Lung (tissue), 12 donors: ENCODE results near the gene DISC1. TPM values are rescaled to one million over a fixed set of nuclear protein-coding genes. Genes with fewer than 3 reads are reported as not detected.

Source experiments
- ATAC-seq: fragments of 200-7000 bp; cut with Tn5 transposase; one replicate; pipeline ENCODE4 v1.9.1; 2020; ENCODE audit warnings: moderate number of reproducible peaks; ENCODE audit not compliant: insufficient read depth, low FRiP score
- DNase-seq, 3 donors: peaks; one replicate each; pipeline ENCODE4 v3.0.0-alpha.2; 2013 to 2017
- H3K27ac ChIP-seq, 2 donors: one replicate each; pipeline ENCODE4 v1.5.1; 2013; ENCODE audit warnings: mild to moderate bottlenecking in 2 of 2, moderate library complexity in 2 of 2, control low read depth in 1 of 2, inconsistent platforms in 1 of 2, low read depth in 1 of 2, low read length in 1 of 2
- H3K27me3 ChIP-seq, 3 donors: one replicate each; pipeline ENCODE4 v1.5.1; 2013; ENCODE audit warnings: low read length in 2 of 3; ENCODE audit not compliant: control insufficient read depth in 3 of 3, insufficient read depth in 3 of 3
- H3K36me3 ChIP-seq, 4 donors: one replicate each; pipeline ENCODE4 v1.5.1; 2013; ENCODE audit warnings: low read length in 4 of 4, mild to moderate bottlenecking in 1 of 4, moderate library complexity in 1 of 4; ENCODE audit not compliant: control insufficient read depth in 4 of 4, insufficient read depth in 4 of 4
- H3K4me1 ChIP-seq, 5 donors: one replicate each; pipeline ENCODE4 v1.5.1; 2013; ENCODE audit warnings: low read length in 5 of 5, mild to moderate bottlenecking in 2 of 5, moderate library complexity in 1 of 5; ENCODE audit not compliant: control insufficient read depth in 5 of 5, insufficient read depth in 5 of 5
- H3K4me3 ChIP-seq: one replicate; pipeline ENCODE4 v1.5.1; 2013; ENCODE audit warnings: mild to moderate bottlenecking, control low read depth, moderate library complexity
- H3K9ac ChIP-seq, 2 donors: one replicate each; pipeline ENCODE4 v1.5.1; 2013; ENCODE audit warnings: low read length in 2 of 2, control low read depth in 1 of 2; ENCODE audit not compliant: insufficient read depth in 1 of 2
- H3K9me3 ChIP-seq, 4 donors: one replicate each; pipeline ENCODE4 v1.5.1; 2013; ENCODE audit warnings: low read length in 3 of 4, mild to moderate bottlenecking in 1 of 4, moderate library complexity in 1 of 4; ENCODE audit not compliant: control insufficient read depth in 4 of 4, insufficient read depth in 3 of 4
- CTCF ChIP-seq: IDR thresholded peaks from 2 replicates; pipeline ENCODE4 v1.5.1; 2012; ENCODE audit warnings: mild to moderate bottlenecking; ENCODE audit errors: control extremely low read depth, extremely low read depth
- WGBS, 2 donors: extraction: QIAGEN DNeasy Blood & Tissue Kit; methylation state at CpG; one replicate each; pipeline ENCODE4 v1.1.7; 2013; 5-methylcytosine and 5-hydroxymethylcytosine counted together
- polyA plus RNA-seq, 2 donors: library from polyadenylated mRNA; stranded (reverse); fragments of 200-250 nt; gene quantifications; one replicate each; pipeline ENCODE4 v1.2.1, GENCODE V29; 2013
- total RNA-seq, 2 donors: library from RNA; depleted of rRNA in 1 of 2; stranded (reverse); fragments of >200 nt in 1 of 2; gene quantifications; one replicate each; pipeline ENCODE4 v1.2.1, GENCODE V29; 2014 to 2021
- donor health status: control.
- donor health status: control.
- donor health status: Bipolar disorder and iron deficiency.
- donor health status: healthy.
- donor health status: DM: yes; HTN: yes; CAD: no.

DISC1 gene
- total and polyA plus RNA-seq, 4 donors, result 0.98 to 32.9 (median 6.1) TPM

- no peak overlapping the region for H3K4me3 ChIP-seq
- TF ChIP-seq CTCF, result no peak
- peaks cover 0 to 4% (median 0%) of the 10 kb centered on the region in 5 donors for H3K4me1 ChIP-seq
- no peak for DNase-seq
- WGBS, 2 donors, result 99 to 100% methylated on average over 3 of the region's 3 CpGs
- no peaks in the 10 kb centered on the region for H3K27me3 ChIP-seq
- H3K27ac ChIP-seq, result no peak overlapping the region
- no peak for ATAC-seq
- H3K9ac ChIP-seq, result no peak overlapping the region
- H3K9me3 ChIP-seq, result no peaks in the 10 kb centered on the region
- no peaks in the 10 kb centered on the region for H3K36me3 ChIP-seq
These were observed 413.7 kb downstream of the DISC1 start for GRCh38 chr1:232040260-232040659.

DNA sequence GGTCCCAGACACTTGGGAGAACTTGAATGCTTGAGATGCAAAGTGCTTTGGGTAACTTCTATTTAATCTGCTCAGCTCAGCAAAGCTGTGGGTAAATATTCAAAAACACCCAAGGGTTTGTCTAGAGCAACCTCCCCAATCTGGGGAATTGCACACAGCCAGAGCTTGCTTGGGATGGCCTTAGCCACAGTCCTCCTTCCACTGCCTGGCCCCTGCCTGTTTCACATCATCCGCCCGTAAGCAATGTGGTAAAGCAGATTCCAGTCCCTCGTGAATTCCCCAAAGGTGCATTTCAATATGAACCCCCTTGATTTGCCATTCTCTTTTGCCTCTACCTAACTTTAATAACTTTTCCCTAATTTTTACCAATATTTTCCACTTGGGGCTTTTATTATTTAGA is 418.1 kb downstream of the DISC1 start:
- no peaks in the 10 kb centered on the region for H3K9me3 ChIP-seq
- DNase-seq (no peak), ATAC-seq (no peak)
- no peak overlapping the region for H3K4me3 ChIP-seq
- no peak overlapping the region for H3K27ac ChIP-seq
- H3K9ac ChIP-seq, result no peak overlapping the region
- no peaks in the 10 kb centered on the region for H3K27me3 ChIP-seq
- no peak for TF ChIP-seq CTCF
- WGBS, 2 donors, result 94 to 97% methylated on average over 3 of the region's 3 CpGs
- no peaks in the 10 kb centered on the region for H3K36me3 ChIP-seq
- peaks cover 0 to 12% (median 0%) of the 10 kb centered on the region in 5 donors for H3K4me1 ChIP-seq

DNA sequence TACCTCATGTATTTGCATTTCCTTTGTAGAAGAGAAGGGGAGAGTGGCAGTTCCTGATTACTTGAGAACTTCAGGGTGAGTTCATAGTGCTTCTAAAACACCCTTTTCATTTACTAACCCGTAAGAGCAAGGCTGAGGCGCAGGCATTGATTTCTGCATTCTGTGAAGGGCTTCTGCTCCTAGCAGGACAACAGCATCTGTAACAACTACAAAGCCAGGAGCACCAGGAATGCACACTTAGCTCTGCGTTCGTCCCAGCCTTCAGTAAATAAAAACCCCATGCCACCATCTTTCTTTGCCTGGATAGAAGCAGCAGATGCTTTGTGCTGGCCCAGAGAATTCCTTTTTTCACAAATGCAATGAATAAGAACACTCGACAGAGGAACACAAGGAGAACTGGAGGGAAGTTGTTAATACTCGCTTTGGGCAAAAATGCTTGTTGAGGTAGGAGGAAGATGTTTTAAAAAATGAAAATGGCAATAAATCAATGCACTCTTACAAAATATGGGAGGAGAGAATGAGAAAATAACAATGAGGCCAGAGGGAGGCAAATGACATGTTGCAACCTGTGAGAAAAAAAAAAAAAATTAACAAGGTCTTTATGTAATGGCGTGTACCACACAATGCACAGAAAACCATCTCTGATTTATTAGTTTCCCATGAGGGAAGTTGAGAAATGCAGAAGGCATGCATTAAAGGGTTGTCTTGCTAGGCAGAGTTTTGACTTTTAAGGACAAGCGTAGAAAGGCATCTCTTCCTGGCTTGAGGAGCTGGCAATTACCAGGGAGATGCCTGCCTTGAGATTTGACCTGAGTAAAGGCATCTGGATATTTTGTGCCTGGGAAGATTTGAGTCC is 418.8 kb downstream of the DISC1 start:
- no peak overlapping the region for H3K4me3 ChIP-seq
- no peaks in the 10 kb centered on the region for H3K27me3 ChIP-seq
- WGBS, 2 donors, result 85 to 92% methylated on average over 8 of the region's 8 CpGs
- peaks cover 0 to 12% (median 0%) of the 10 kb centered on the region in 5 donors for H3K4me1 ChIP-seq
- no peaks in the 10 kb centered on the region for H3K9me3 ChIP-seq
- no peak overlapping the region for H3K9ac ChIP-seq
- DNase-seq (no peak), ATAC-seq (no peak)
- no peaks in the 10 kb centered on the region for H3K36me3 ChIP-seq
- no peak overlapping the region for H3K27ac ChIP-seq
- TF ChIP-seq CTCF, result no peak
